DND-41 (cell line): ENCODE measurements around the gene SCGB3A1.

Experiments used
- CTCF ChIP-seq: IDR thresholded peaks from 2 replicates; pipeline ENCODE4 v1.5.1; 2012; ENCODE audit warnings: borderline replicate concordance, low read length, moderate library complexity, mild to moderate bottlenecking; ENCODE audit not compliant: poor library complexity, severe bottlenecking; ENCODE audit errors: extremely low read depth
- EZH2 ChIP-seq: IDR thresholded peaks from 3 replicates; pipeline ENCODE4 v1.6.1; 2012; ENCODE audit warnings: borderline replicate concordance, low read depth, mild to moderate bottlenecking, moderate library complexity, low read length, inconsistent platforms; ENCODE audit not compliant: severe bottlenecking

GRCh38 chr5:180625125-180625790, 34.0 kb upstream of the SCGB3A1 start:
- no peak for TF ChIP-seq CTCF
- no peak for TF ChIP-seq EZH2
